B cell (primary cell): ENCODE results near the gene SLC45A2. TPM values are rescaled to one million over a fixed set of nuclear protein-coding genes. Genes with fewer than 3 reads are reported as not detected.

Experiments used
- ATAC-seq: fragments of 200-7000 bp; cut with Tn5 transposase; one replicate; pipeline ENCODE4 v1.10.0; 2021; ENCODE audit warnings: low read depth, mild to moderate bottlenecking, moderate number of reproducible peaks, moderate library complexity
- CTCF ChIA-PET: fragments of 350-600 bp; sonication (Branson Sonifier 250); formaldehyde crosslinking; loops from one replicate; lab custom pipeline; 2021; ENCODE audit warnings: antibody characterized with exemption, inconsistent platforms; lab: Charles Lee
- POLR2A ChIA-PET: fragments of 350-600 bp; sonication (Branson Sonifier 250); formaldehyde crosslinking; loops from one replicate; lab custom pipeline; 2021; ENCODE audit warnings: antibody characterized with exemption; lab: Charles Lee
- DNase-seq: peaks from one replicate; pipeline ENCODE4 v3.0.0; 2013
- H2AFZ ChIP-seq: 2 replicates; pipeline ENCODE4 v1.6.1; 2012; ENCODE audit warnings: mild to moderate bottlenecking, low read depth, low read length; ENCODE audit not compliant: insufficient read depth, poor library complexity, severe bottlenecking
- H3K27ac ChIP-seq, 2 donors: 1 replicate in 1 of 2; 2 replicates in 1 of 2; pipeline ENCODE4 v1.5.1; 2012 to 2013; ENCODE audit warnings: low read length in 2 of 2, mild to moderate bottlenecking in 2 of 2, moderate library complexity in 1 of 2
- H3K27me3 ChIP-seq, 4 experiments: fragments of 200-600 bp in 1 of 4; sonication (generic) in 1 of 4; replicated peaks in 1 of 4; 1 replicate in 2 of 4; 2 replicates in 2 of 4; pipeline versions ENCODE4 v1.6.1 to v1.7.0; 2013 to 2016; ENCODE audit warnings: low read length in 3 of 4, mild to moderate bottlenecking in 2 of 4, mixed read lengths in 1 of 4, moderate library complexity in 1 of 4; ENCODE audit not compliant: insufficient read depth in 4 of 4, control insufficient read depth in 3 of 4; ENCODE audit errors: control extremely low read depth in 1 of 4
- H3K36me3 ChIP-seq, 2 experiments: replicated peaks in 1 of 2; 1 replicate in 1 of 2; 2 replicates in 1 of 2; pipeline versions ENCODE4 v1.6.1 to v1.7.1; 2013; ENCODE audit warnings: low read length in 1 of 2; ENCODE audit not compliant: insufficient read depth in 2 of 2, control insufficient read depth in 1 of 2; ENCODE audit errors: control extremely low read depth in 1 of 2, extremely low read depth in 1 of 2
- H3K4me1 ChIP-seq, 2 donors: fragments of 200-600 bp in 1 of 2; sonication (generic) in 1 of 2; 1 replicate in 1 of 2; 2 replicates in 1 of 2; pipeline versions ENCODE4 v1.5.1 to v1.6.1; 2013 to 2017; ENCODE audit warnings: low read length in 2 of 2; ENCODE audit not compliant: control insufficient read depth in 2 of 2, insufficient read depth in 2 of 2
- H3K4me2 ChIP-seq: replicated peaks from 2 replicates; pipeline ENCODE3; 2012; ENCODE audit warnings: mild to moderate bottlenecking, low read depth, low read length; ENCODE audit not compliant: poor library complexity, severe bottlenecking
- H3K4me3 ChIP-seq, 5 experiments: fragments of 200-600 bp in 1 of 5; sonication (generic) in 1 of 5; 1 replicate in 3 of 5; 2 replicates in 2 of 5; pipeline versions ENCODE4 v1.5.1 to v1.7.0; 2011 to 2016; ENCODE audit warnings: low read length in 4 of 5, mild to moderate bottlenecking in 4 of 5, low read depth in 2 of 5, control low read depth in 1 of 5, moderate library complexity in 1 of 5; ENCODE audit not compliant: insufficient read depth in 1 of 5; ENCODE audit errors: control extremely low read depth in 1 of 5, extremely low read depth in 1 of 5
- H3K79me2 ChIP-seq: fragments of 200-600 bp; sonication (generic); one replicate; pipeline ENCODE4 v1.6.0; 2016; ENCODE audit warnings: low read length; ENCODE audit not compliant: control insufficient read depth, insufficient read depth
- H3K9ac ChIP-seq: fragments of 200-600 bp; sonication (generic); 2 replicates; pipeline ENCODE4 v1.6.1; 2017; ENCODE audit warnings: mild to moderate bottlenecking, low read length, moderate library complexity
- H3K9me3 ChIP-seq, 3 donors: one replicate each; pipeline versions ENCODE4 v1.6.1 to v1.7.1; 2013; ENCODE audit warnings: low read length in 2 of 3; ENCODE audit not compliant: control insufficient read depth in 2 of 3, insufficient read depth in 1 of 3; ENCODE audit errors: control extremely low read depth in 1 of 3
- H4K20me1 ChIP-seq: 2 replicates; pipeline ENCODE4 v1.6.0; 2012; ENCODE audit warnings: mild to moderate bottlenecking, low read length; ENCODE audit not compliant: insufficient read depth, control insufficient read depth, poor library complexity, severe bottlenecking
- H3K27ac Mint-ChIP-seq: one replicate; pipeline ENCODE4 v1.8.0; 2021; ENCODE audit warnings: mixed read lengths
- H3K27me3 Mint-ChIP-seq: one replicate; pipeline ENCODE4 v1.8.0; 2021; ENCODE audit warnings: mixed read lengths
- H3K4me1 Mint-ChIP-seq: one replicate; pipeline ENCODE4 v1.8.0; 2021; ENCODE audit warnings: mixed read lengths
- H3K4me3 Mint-ChIP-seq: one replicate; pipeline ENCODE4 v1.8.0; 2021; ENCODE audit warnings: mixed read lengths
- H3K9me3 Mint-ChIP-seq: one replicate; pipeline ENCODE4 v1.8.0; 2022; ENCODE audit warnings: mixed read lengths; ENCODE audit not compliant: insufficient read depth
- EZH2 ChIP-seq: IDR thresholded peaks from 2 replicates; pipeline ENCODE4 v1.6.1; 2012; ENCODE audit warnings: borderline replicate concordance, low read depth, mild to moderate bottlenecking, moderate library complexity, low read length; ENCODE audit not compliant: insufficient read depth, poor library complexity, severe bottlenecking
- WGBS: methylation state at CpG from one replicate; pipeline ENCODE4 v1.1.5; 2013; ENCODE audit warnings: missing lambda C conversion rate; ENCODE audit not compliant: insufficient coverage; 5-methylcytosine and 5-hydroxymethylcytosine counted together
- intact Hi-C: fragments of 100-400 bp; cut with micrococcal nuclease; formaldehyde crosslinking; loops from one replicate; pipeline ENCODE4 v1.10.0; 2022
- polyA plus RNA-seq: library from polyadenylated mRNA; depleted of rRNA; stranded (reverse); fragments of >200 nt; gene quantifications from 2 replicates; pipeline ENCODE4 v1.2.3, GENCODE V29; 2012
- total RNA-seq, 2 donors: library from RNA; stranded (reverse); fragments of 120-200 nt in 1 of 2; gene quantifications; 1 replicate in 1 of 2; 2 replicates in 1 of 2; pipeline versions ENCODE4 v1.2.3 to v1.2.4, GENCODE V29; 2013 to 2022
- TF ChIP-seq, protein P1 (sequence below): fragments of 200-600 bp; IDR thresholded peaks from one replicate; pipeline ENCODE4 v1.8.0; 2022; ENCODE audit warnings: antibody characterized with exemption, mild to moderate bottlenecking

Gene SLC45A2
- total and polyA plus RNA-seq, 2 donors (not counting 1 experiment from before 2014, with no cell fraction given), result not detected

GRCh38 chr5:33929925-33930690 is 54.4 kb downstream of the SLC45A2 start:
- Histone ChIP-seq H3K27me3 (peaks cover 0 to 2% (median 0%) of the 10 kb centered on the region in 4 experiments), H3K4me3 (no peak overlapping the region), H3K36me3 (no peaks in the 10 kb centered on the region), H3K9me3 (no peaks in the 10 kb centered on the region), H3K9ac (no peak overlapping the region), H3K4me1 (peaks cover 4 to 14% of the 10 kb centered on the region in 2 donors), H3K79me2 (no peaks in the 10 kb centered on the region), H3K27ac (no peak overlapping the region), H3K4me2 (no peak overlapping the region), H2AFZ (no peak overlapping the region), H4K20me1 (no peaks in the 10 kb centered on the region)
- ChIA-PET POLR2A (no interaction called here), CTCF (interaction anchor here (2.2 kb wide), 1 partner anchor 494 kb away, joined by 9 read pairs; no protein-coding TSS in a partner anchor)
- Mint-ChIP-seq H3K4me3 (no peak overlapping the region), H3K9me3 (no peaks in the 10 kb centered on the region), H3K4me1 (peaks cover 23% of the 10 kb centered on the region), H3K27me3 (peaks cover 3% of the 10 kb centered on the region), H3K27ac (no peak overlapping the region)
- no peak for TF ChIP-seq EZH2
- TF ChIP-seq, protein P1, sequence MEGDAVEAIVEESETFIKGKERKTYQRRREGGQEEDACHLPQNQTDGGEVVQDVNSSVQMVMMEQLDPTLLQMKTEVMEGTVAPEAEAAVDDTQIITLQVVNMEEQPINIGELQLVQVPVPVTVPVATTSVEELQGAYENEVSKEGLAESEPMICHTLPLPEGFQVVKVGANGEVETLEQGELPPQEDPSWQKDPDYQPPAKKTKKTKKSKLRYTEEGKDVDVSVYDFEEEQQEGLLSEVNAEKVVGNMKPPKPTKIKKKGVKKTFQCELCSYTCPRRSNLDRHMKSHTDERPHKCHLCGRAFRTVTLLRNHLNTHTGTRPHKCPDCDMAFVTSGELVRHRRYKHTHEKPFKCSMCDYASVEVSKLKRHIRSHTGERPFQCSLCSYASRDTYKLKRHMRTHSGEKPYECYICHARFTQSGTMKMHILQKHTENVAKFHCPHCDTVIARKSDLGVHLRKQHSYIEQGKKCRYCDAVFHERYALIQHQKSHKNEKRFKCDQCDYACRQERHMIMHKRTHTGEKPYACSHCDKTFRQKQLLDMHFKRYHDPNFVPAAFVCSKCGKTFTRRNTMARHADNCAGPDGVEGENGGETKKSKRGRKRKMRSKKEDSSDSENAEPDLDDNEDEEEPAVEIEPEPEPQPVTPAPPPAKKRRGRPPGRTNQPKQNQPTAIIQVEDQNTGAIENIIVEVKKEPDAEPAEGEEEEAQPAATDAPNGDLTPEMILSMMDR, result no peak
- WGBS, result 78% methylated on average over 3 of the region's 6 CpGs
- DNase-seq (no peak), ATAC-seq (no peak)
- intact Hi-C loops, result no loop called here

DNA sequence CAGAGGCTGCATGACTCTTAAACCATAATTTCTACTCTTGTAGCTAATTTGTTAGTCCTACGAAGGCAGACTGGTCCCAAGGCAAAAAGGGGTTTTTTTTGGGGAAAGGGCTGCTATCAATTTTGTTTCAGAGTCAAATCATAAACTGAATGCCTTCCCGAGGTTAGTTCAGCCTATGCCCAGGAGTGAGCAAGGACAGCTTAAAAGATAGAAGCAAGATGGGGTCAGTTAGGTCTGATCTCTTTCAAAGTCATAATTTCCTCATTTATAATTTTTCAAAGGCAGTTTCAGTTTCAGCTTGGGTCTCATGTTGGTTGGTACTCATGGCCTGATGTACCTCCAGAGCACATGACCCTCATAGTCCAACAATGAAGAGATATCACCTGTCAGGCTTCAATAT is 56.2 kb downstream of the SLC45A2 start:
- Mint-ChIP-seq H3K27me3 (peaks cover 14% of the 10 kb centered on the region), H3K4me3 (no peak overlapping the region), H3K9me3 (no peaks in the 10 kb centered on the region), H3K27ac (no peak overlapping the region), H3K4me1 (peaks cover 9% of the 10 kb centered on the region)
- ATAC-seq, result no peak
- CTCF ChIA-PET, result no interaction called here
- Histone ChIP-seq H3K9me3 (no peaks in the 10 kb centered on the region), H3K27me3 (no peaks in the 10 kb centered on the region), H3K79me2 (no peaks in the 10 kb centered on the region), H4K20me1 (no peaks in the 10 kb centered on the region), H3K27ac (no peak overlapping the region), H2AFZ (no peak overlapping the region), H3K4me1 (peaks cover 0 to 2% of the 10 kb centered on the region in 2 donors), H3K36me3 (no peaks in the 10 kb centered on the region), H3K4me2 (no peak overlapping the region), H3K4me3 (no peak overlapping the region), H3K9ac (no peak overlapping the region)
- intact Hi-C loops, result no loop called here
- WGBS, result 100% methylated on average over 1 of the region's 2 CpGs
- no peak for TF ChIP-seq EZH2
- TF ChIP-seq, protein P1, result no peak
- no peak for DNase-seq
- POLR2A ChIA-PET, result no interaction called here
